Breast epithelium (tissue), 3 donors: Measurements from ENCODE around the gene CLCNKA.

Source experiments
- POLR2A ChIP-seq: fragments of 450-650 bp; IDR thresholded peaks from one replicate; pipeline ENCODE4 v1.6.1; 2016; ENCODE audit warnings: antibody characterized with exemption, mild to moderate bottlenecking, moderate library complexity
- TF ChIP-seq, protein P1 (sequence below), 3 donors: fragments of 450-650 bp; IDR thresholded peaks; one replicate each; pipeline ENCODE4 v1.5.1; 2016 to 2017; ENCODE audit warnings: antibody characterized with exemption in 3 of 3, mild to moderate bottlenecking in 3 of 3, moderate library complexity in 3 of 3

DNA sequence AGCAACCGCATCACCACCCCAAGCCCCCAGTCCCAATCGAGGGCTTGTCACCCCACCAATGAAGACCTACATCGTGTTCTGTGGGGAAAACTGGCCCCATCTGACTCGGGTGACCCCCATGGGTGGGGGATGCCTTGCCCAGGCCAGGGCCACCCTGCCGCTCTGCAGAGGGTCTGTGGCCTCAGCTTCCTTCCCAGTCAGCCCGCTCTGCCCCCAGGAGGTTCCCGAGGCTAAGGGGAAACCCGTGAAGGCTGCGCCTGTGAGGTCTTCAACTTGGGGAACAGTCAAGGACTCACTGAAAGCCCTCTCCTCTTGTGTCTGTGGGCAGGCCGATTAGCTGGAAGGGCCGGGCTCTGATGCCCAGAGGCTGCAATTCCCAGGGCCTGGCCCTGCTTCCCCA, 15.8 kb upstream of the CLCNKA start:
- TF ChIP-seq, protein P1, sequence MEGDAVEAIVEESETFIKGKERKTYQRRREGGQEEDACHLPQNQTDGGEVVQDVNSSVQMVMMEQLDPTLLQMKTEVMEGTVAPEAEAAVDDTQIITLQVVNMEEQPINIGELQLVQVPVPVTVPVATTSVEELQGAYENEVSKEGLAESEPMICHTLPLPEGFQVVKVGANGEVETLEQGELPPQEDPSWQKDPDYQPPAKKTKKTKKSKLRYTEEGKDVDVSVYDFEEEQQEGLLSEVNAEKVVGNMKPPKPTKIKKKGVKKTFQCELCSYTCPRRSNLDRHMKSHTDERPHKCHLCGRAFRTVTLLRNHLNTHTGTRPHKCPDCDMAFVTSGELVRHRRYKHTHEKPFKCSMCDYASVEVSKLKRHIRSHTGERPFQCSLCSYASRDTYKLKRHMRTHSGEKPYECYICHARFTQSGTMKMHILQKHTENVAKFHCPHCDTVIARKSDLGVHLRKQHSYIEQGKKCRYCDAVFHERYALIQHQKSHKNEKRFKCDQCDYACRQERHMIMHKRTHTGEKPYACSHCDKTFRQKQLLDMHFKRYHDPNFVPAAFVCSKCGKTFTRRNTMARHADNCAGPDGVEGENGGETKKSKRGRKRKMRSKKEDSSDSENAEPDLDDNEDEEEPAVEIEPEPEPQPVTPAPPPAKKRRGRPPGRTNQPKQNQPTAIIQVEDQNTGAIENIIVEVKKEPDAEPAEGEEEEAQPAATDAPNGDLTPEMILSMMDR (IDR thresholded peaks at IDR 0.05) = no peak
- no peak for TF ChIP-seq POLR2A
